RWPE1 (cell line): ENCODE measurements around the gene SPTLC3.

ENCODE experiments used
- CTCF ChIA-PET: fragments of 350-600 bp; sonication (Branson Sonifier 250); formaldehyde crosslinking; extraction: SDS; loops from one replicate; lab custom pipeline; 2021; lab: Yijun Ruan, JAX
- POLR2A ChIA-PET: fragments of 400-600 bp; formaldehyde crosslinking; extraction: SDS; loops from one replicate; lab custom pipeline; 2020; ENCODE audit warnings: antibody characterized with exemption; ENCODE audit not compliant: low non-redundant PET; lab: Yijun Ruan, JAX
- DNase-seq: peaks from one replicate; pipeline ENCODE4 v3.0.0; 2012; ENCODE audit warnings: low spot score
- H3K27ac ChIP-seq: fragments of 450-650 bp; 2 replicates; pipeline ENCODE4 v1.5.1; 2017
- CTCF ChIP-seq: fragments of 450-650 bp; conservative IDR thresholded peaks from 2 replicates; pipeline ENCODE4 v1.5.1; 2017; ENCODE audit warnings: low read depth, mild to moderate bottlenecking

SPTLC3 gene

GRCh38 chr20:13008761-13009681 lies at the start of gene SPTLC3:
TSS of gene SPTLC3 (plus strand) at chr20:13008972. CDS start at chr20:13009268, 296 bp downstream.
- H3K27ac ChIP-seq: peak within 1 kb of the TSS; percentile 63; the same call in 1 of the 2 replicates
- CTCF ChIA-PET: interaction anchor here (0.7 kb wide), 1 partner anchor 625 kb away, joined by 4 read pairs; no protein-coding TSS in a partner anchor
- POLR2A ChIA-PET: interaction anchor here (0.7 kb wide), 1 partner anchor 18 kb away, joined by 5 read pairs; no protein-coding TSS in a partner anchor
- peak; percentile 26 for DNase-seq
- TF ChIP-seq CTCF: no peak

GRCh38 chr20:12961725-12962124 lies 47.0 kb upstream of the SPTLC3 start:
- TF ChIP-seq CTCF: no peak
- ChIA-PET CTCF (no interaction called here), POLR2A (no interaction called here)
- no peak overlapping the region for H3K27ac ChIP-seq
- no peak for DNase-seq

- CTCF ChIA-PET: no interaction called here
- H3K27ac ChIP-seq: no peak overlapping the region
- no peak for DNase-seq
- POLR2A ChIA-PET: no interaction called here
- no peak for TF ChIP-seq CTCF
Observed at GRCh38 chr20:12962895-12963294, 45.9 kb upstream of the SPTLC3 start.

- CTCF ChIA-PET: no interaction called here
- no peak for TF ChIP-seq CTCF
- POLR2A ChIA-PET: no interaction called here
- H3K27ac ChIP-seq: no peak overlapping the region
- DNase-seq: no peak
Observed at GRCh38 chr20:12963416-12963815, 45.4 kb upstream of the SPTLC3 start.

GRCh38 chr20:12965212-12965869 lies 43.4 kb upstream of the SPTLC3 start:
- no peak for DNase-seq
- TF ChIP-seq CTCF: no peak
- POLR2A ChIA-PET: no interaction called here
- no peak overlapping the region for H3K27ac ChIP-seq
- CTCF ChIA-PET: interaction anchor here (0.6 to 1.6 kb wide), 4 partner anchors 41 to 1599 kb away, joined by 3 to 10 read pairs (median 3); no protein-coding TSS in a partner anchor

GRCh38 chr20:12965870-12966251 lies 42.9 kb upstream of the SPTLC3 start:
- no peak overlapping the region for H3K27ac ChIP-seq
- TF ChIP-seq CTCF: no peak
- CTCF ChIA-PET: interaction anchor here (0.6 to 1.6 kb wide), 6 partner anchors 11 to 1600 kb away, joined by 3 to 10 read pairs (median 3); no protein-coding TSS in a partner anchor
- POLR2A ChIA-PET: no interaction called here
- no peak for DNase-seq
